Tibial artery (tissue), 4 donors: ENCODE results near the gene ENTPD8.

Source experiments
- DNase-seq, 2 donors: peaks; one replicate each; pipeline ENCODE4 v3.0.0-alpha.2; 2019
- H3K27ac ChIP-seq, 2 donors: fragments of 200-600 bp; sonication (generic) in 1 of 2; 1 replicate in 1 of 2; 2 replicates in 1 of 2; pipeline ENCODE4 v1.5.1; 2018 to 2019; ENCODE audit warnings: mild to moderate bottlenecking in 1 of 2
- H3K27me3 ChIP-seq, 2 donors: fragments of 200-600 bp; sonication (generic) in 1 of 2; one replicate each; pipeline versions ENCODE4 v1.5.1 to v1.6.0; 2016 to 2019
- H3K36me3 ChIP-seq, 3 donors: fragments of 200-600 bp; sonication (generic) in 2 of 3; one replicate each; pipeline ENCODE4 v1.5.1; 2016 to 2019; ENCODE audit warnings: mild to moderate bottlenecking in 2 of 3
- H3K4me1 ChIP-seq, 4 donors: fragments of 200-600 bp; sonication (generic) in 2 of 4; 1 replicate in 3 of 4; 2 replicates in 1 of 4; pipeline ENCODE4 v1.5.1; 2016 to 2019
- H3K4me3 ChIP-seq, 2 donors: fragments of 200-600 bp; sonication (generic) in 1 of 2; 1 replicate in 1 of 2; 2 replicates in 1 of 2; pipeline ENCODE4 v1.5.1; 2018 to 2019; ENCODE audit warnings: mild to moderate bottlenecking in 2 of 2
- H3K9me3 ChIP-seq, 3 donors: fragments of 200-600 bp; sonication (generic) in 1 of 3; one replicate each; pipeline ENCODE4 v1.5.1; 2016 to 2019
- CTCF ChIP-seq, 2 experiments: fragments of 200-600 bp in 1 of 2; fragments of 450-650 bp in 1 of 2; IDR thresholded peaks; one replicate each; pipeline ENCODE4 v1.5.1; 2017 to 2019; ENCODE audit warnings: antibody characterized with exemption in 2 of 2, mild to moderate bottlenecking in 1 of 2, moderate library complexity in 1 of 2
- intact Hi-C: fragments of 100-400 bp; cut with DNase I; formaldehyde crosslinking; loops from one replicate; pipeline ENCODE4 v1.15.0; 2023; ENCODE audit warnings: low total_unique reads

ENTPD8 gene

GRCh38 chr9:137385061-137385655, 56.0 kb downstream of the ENTPD8 start:
- H3K36me3 ChIP-seq: peaks cover 0 to 34% (median 7%) of the 10 kb centered on the region in 3 donors
- H3K27ac ChIP-seq: no peak overlapping the region
- H3K4me1 ChIP-seq: no peaks in the 10 kb centered on the region
- intact Hi-C loops: no loop called here
- no peaks in the 10 kb centered on the region for H3K27me3 ChIP-seq
- no peak for DNase-seq
- no peak overlapping the region for H3K4me3 ChIP-seq
- H3K9me3 ChIP-seq: no peaks in the 10 kb centered on the region
- no peak for TF ChIP-seq CTCF (IDR thresholded peaks at IDR 0.05)
